Neural progenitor cell (in vitro differentiated cells): ENCODE measurements around the gene HRH2.

ENCODE experiments used
- EZH2 ChIP-seq: fragments of 200-600 bp; sonication (generic); IDR thresholded peaks from 2 replicates; pipeline ENCODE4 v1.6.1; 2017; ENCODE audit warnings: antibody characterized with exemption, mild to moderate bottlenecking, moderate library complexity
- TF ChIP-seq, protein P1 (sequence below): fragments of 200-600 bp; sonication (generic); IDR thresholded peaks from 2 replicates; pipeline ENCODE4 v1.5.1; 2017; ENCODE audit warnings: antibody characterized with exemption, mild to moderate bottlenecking

DNA sequence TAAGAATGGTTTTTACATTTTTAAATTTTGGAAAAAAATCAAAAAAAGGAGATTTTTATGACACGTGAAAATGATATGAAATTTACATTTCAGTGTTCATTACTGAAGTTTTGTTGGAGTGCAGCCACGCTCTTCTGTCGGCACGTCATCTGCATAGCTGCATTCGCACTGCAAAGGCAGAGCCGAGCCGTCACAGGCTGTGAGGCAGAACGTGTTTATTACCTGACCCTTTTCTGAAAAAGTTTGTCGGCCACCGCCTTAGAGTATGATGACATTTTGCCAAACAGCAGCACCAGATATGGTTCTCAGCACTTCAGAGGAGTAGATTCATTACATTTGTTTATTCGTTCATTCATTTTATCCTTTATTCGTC lies 24.1 kb downstream of the HRH2 start:
- TF ChIP-seq, protein P1, sequence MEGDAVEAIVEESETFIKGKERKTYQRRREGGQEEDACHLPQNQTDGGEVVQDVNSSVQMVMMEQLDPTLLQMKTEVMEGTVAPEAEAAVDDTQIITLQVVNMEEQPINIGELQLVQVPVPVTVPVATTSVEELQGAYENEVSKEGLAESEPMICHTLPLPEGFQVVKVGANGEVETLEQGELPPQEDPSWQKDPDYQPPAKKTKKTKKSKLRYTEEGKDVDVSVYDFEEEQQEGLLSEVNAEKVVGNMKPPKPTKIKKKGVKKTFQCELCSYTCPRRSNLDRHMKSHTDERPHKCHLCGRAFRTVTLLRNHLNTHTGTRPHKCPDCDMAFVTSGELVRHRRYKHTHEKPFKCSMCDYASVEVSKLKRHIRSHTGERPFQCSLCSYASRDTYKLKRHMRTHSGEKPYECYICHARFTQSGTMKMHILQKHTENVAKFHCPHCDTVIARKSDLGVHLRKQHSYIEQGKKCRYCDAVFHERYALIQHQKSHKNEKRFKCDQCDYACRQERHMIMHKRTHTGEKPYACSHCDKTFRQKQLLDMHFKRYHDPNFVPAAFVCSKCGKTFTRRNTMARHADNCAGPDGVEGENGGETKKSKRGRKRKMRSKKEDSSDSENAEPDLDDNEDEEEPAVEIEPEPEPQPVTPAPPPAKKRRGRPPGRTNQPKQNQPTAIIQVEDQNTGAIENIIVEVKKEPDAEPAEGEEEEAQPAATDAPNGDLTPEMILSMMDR, result no peak
- no peak for TF ChIP-seq EZH2
